NCI-H1417 (cell line): ENCODE results near the gene TNPO3.
A peak's percentile ranks its signal among the peaks of the same experiment; 100 is the strongest.
"Not testable (repeated sequence)": the region's sequence is repeated elsewhere in the genome, so short reads cannot be mapped to it uniquely, and the experiment has no call there.

Experiments used
- DNase-seq, 3 experiments: peaks; one replicate each; lab custom pipeline; 2025; lab: John Stamatoyannopoulos, UW

TNPO3 gene

GRCh38 chr7:128959296-128959695 is 95.6 kb downstream of the TNPO3 start:
- no peak for DNase-seq

GRCh38 chr7:128955981-128956380 is 98.9 kb downstream of the TNPO3 start:
- DNase-seq, result no peak

- DNase-seq, result peak in 2 of 3 experiments; percentile 45 to 71
These were observed 99.8 kb downstream of the TNPO3 start for GRCh38 chr7:128954830-128955802.

GRCh38 chr7:128954150-128954549 is 100.8 kb downstream of the TNPO3 start:
- no peak for DNase-seq

GRCh38 chr7:128951296-128951695 is 103.6 kb downstream of the TNPO3 start:
- DNase-seq, result no peak

- no peak for DNase-seq
These were observed 105.7 kb downstream of the TNPO3 start for GRCh38 chr7:128948976-128949760.

GRCh38 chr7:128948312-128948973 is 106.5 kb downstream of the TNPO3 start:
- no peak for DNase-seq

- no peak for DNase-seq
These were observed 107.1 kb downstream of the TNPO3 start for GRCh38 chr7:128947854-128948253.

GRCh38 chr7:128946936-128947830 is 107.7 kb downstream of the TNPO3 start:
- DNase-seq, result no peak

GRCh38 chr7:128945668-128946366 is 109.1 kb downstream of the TNPO3 start:
- no peak for DNase-seq

- DNase-seq, result no peak
These were observed 110.2 kb downstream of the TNPO3 start for GRCh38 chr7:128944487-128945236.

GRCh38 chr7:128943251-128943650 is 111.7 kb downstream of the TNPO3 start:
- DNase-seq, result not testable (repeated sequence)

GRCh38 chr7:128941946-128942526 is 112.9 kb downstream of the TNPO3 start:
- no peak for DNase-seq

GRCh38 chr7:128941323-128941890 is 113.5 kb downstream of the TNPO3 start:
- DNase-seq, result no peak

GRCh38 chr7:128940494-128941322 is 114.2 kb downstream of the TNPO3 start:
- no peak for DNase-seq

GRCh38 chr7:128939861-128940410 is 115.0 kb downstream of the TNPO3 start:
- no peak for DNase-seq

GRCh38 chr7:128939075-128939860 is 115.6 kb downstream of the TNPO3 start:
- no peak for DNase-seq
